Heart left ventricle (tissue), 16 donors: Measurements from ENCODE around the gene NIPBL. TPM values are rescaled to one million over a fixed set of nuclear protein-coding genes. Genes with fewer than 3 reads are reported as not detected.

Experiments used
- ATAC-seq, 4 donors: fragments of 200-7000 bp; cut with Tn5 transposase; one replicate each; pipeline ENCODE4 v1.9.1; 2020 to 2022; ENCODE audit warnings: moderate library complexity in 4 of 4, mild to moderate bottlenecking in 3 of 4, moderate number of reproducible peaks in 1 of 4
- DNase-seq, 5 donors: peaks; one replicate each; pipeline ENCODE4 v3.0.0-alpha.2; 2020
- H3K27ac ChIP-seq, 12 donors: fragments of 200-600 bp; sonication (generic) in 4 of 12; one replicate each; pipeline versions ENCODE4 v1.5.0 to v1.8.0; 2016 to 2022; ENCODE audit warnings: mild to moderate bottlenecking in 2 of 12
- H3K27me3 ChIP-seq, 9 donors: fragments of 200-600 bp; sonication (generic) in 2 of 9; one replicate each; pipeline versions ENCODE4 v1.5.1 to v1.8.0; 2016 to 2022; ENCODE audit warnings: mild to moderate bottlenecking in 3 of 9
- H3K36me3 ChIP-seq, 9 donors: fragments of 200-600 bp; sonication (generic) in 2 of 9; one replicate each; pipeline versions ENCODE4 v1.5.0 to v1.8.0; 2018 to 2022; ENCODE audit warnings: mild to moderate bottlenecking in 2 of 9
- H3K4me1 ChIP-seq, 12 donors: fragments of 200-600 bp; sonication (generic) in 4 of 12; one replicate each; pipeline versions ENCODE4 v1.5.0 to v1.8.0; 2016 to 2022; ENCODE audit warnings: mild to moderate bottlenecking in 3 of 12
- H3K4me3 ChIP-seq, 12 donors: fragments of 200-600 bp; sonication (generic) in 4 of 12; one replicate each; pipeline versions ENCODE4 v1.5.0 to v1.8.0; 2017 to 2022; ENCODE audit warnings: mild to moderate bottlenecking in 9 of 12, moderate library complexity in 4 of 12
- H3K9me3 ChIP-seq, 12 donors: fragments of 200-600 bp; sonication (generic) in 4 of 12; one replicate each; pipeline versions ENCODE4 v1.5.0 to v1.8.0; 2016 to 2022; ENCODE audit warnings: mild to moderate bottlenecking in 1 of 12
- CTCF ChIP-seq, 12 donors: fragments of 200-600 bp; sonication (generic) in 4 of 12; IDR thresholded peaks; one replicate each; pipeline versions ENCODE4 v1.5.0 to v1.8.0; 2018 to 2022; ENCODE audit warnings: antibody characterized with exemption in 12 of 12, mild to moderate bottlenecking in 5 of 12
- POLR2A ChIP-seq, 2 donors: fragments of 450-650 bp; IDR thresholded peaks; one replicate each; pipeline ENCODE4 v1.6.1; 2017; ENCODE audit warnings: antibody characterized with exemption in 2 of 2, mild to moderate bottlenecking in 2 of 2, moderate library complexity in 2 of 2
- WGBS, 4 donors: extraction: QIAGEN DNeasy Blood & Tissue Kit in 2 of 4; methylation state at CpG; one replicate each; pipeline versions ENCODE4 v1.1.5 to v1.1.7; 2013 to 2018; 5-methylcytosine and 5-hydroxymethylcytosine counted together
- intact Hi-C, 10 donors: fragments of 100-400 bp; cut with DNase I; formaldehyde crosslinking; loops; one replicate each; pipeline versions ENCODE4 v1.11.1 to v1.14.2; 2022
- polyA plus RNA-seq, 2 donors: library from polyadenylated mRNA; stranded (reverse); fragments of 200-250 nt; gene quantifications; one replicate each; pipeline ENCODE4 v1.2.3, GENCODE V29; 2013
- total RNA-seq, 9 donors: library from RNA; depleted of rRNA in 2 of 9; stranded (reverse); fragments of >200 nt in 2 of 9; fragmentation: NEBNext Ultra II Directional in 3 of 9; extraction: Animal tissue kit (Norgen Biotek cat#: 25700) in 3 of 9; gene quantifications; one replicate each; pipeline versions ENCODE4 v1.1.0 to v1.2.4, GENCODE V29; 2016 to 2023
- donor health status: ischemic (EF 13 %, LVEDD 7.1; RV severe dilation, severe dysfunction).
- donor health status: healthy with polysubstance abuse.
- donor health status: DM: no; HTN: yes; CAD: no.
- donor health status: DM: no; HTN: no; CAD: no.
- donor health status: ischemic (EF 25% LVEDD 6.9; RV normal size, moderate dysfunction).
- donor health status: ischemic (EF 25% LVEDD 5.7; RV mildly dilated, moderate dysfunction).
- donor health status: healthy.
- donor health status: DM: yes; HTN: yes; CAD: no.
- donor health status: ischemic (EF 35%, LVEDD 5.7; RV mildly dilated, moderate dysfunction).
- donor health status: nonischemic (EF 11% LVEDD 7.7; RV severe dilation, severe dysfunction).
- donor health status: DM: yes; HTN: yes; CAD: no.
- donor health status: PGD.
- donor health status: ischemic (EF 29% LVEDD 5.4; RV normal size, mild dysfunction).
- donor health status: nonischemic (EF 23%, LVEDD 6.1; RV moderate dilation, normal function).

Gene NIPBL
- total and polyA plus RNA-seq, 11 donors = 13.2 to 57.3 (median 38.2) TPM

GRCh38 chr5:36948650-36949049 is 72.1 kb downstream of the NIPBL start:
- Histone ChIP-seq H3K9me3 (no peaks in the 10 kb centered on the region), H3K27me3 (no peaks in the 10 kb centered on the region), H3K4me3 (no peak overlapping the region), H3K4me1 (peaks cover 3 to 84% (median 48%) of the 10 kb centered on the region in 12 donors), H3K36me3 (no peaks in the 10 kb centered on the region), H3K27ac (no peak overlapping the region)
- intact Hi-C loops = loop anchor here in 2 of 10 donors (10.0 kb wide), 1 partner anchor 74 kb away; the partner anchor contains the start of gene NIPBL (in 2 of the 2)
- ATAC-seq (no peak), DNase-seq (no peak)
- WGBS, 4 donors = 86 to 93% (median 91%) methylated on average over 1 of the region's 1 CpG
- no peak for TF ChIP-seq CTCF (IDR thresholded peaks at IDR 0.05)
- no peak for TF ChIP-seq POLR2A (IDR thresholded peaks at IDR 0.05)

GRCh38 chr5:36949593-36949992 is 73.0 kb downstream of the NIPBL start:
- Histone ChIP-seq H3K4me3 (no peak overlapping the region), H3K4me1 (peaks cover 3 to 81% (median 47%) of the 10 kb centered on the region in 12 donors), H3K9me3 (no peaks in the 10 kb centered on the region), H3K27ac (no peak overlapping the region), H3K27me3 (no peaks in the 10 kb centered on the region), H3K36me3 (no peaks in the 10 kb centered on the region)
- 83 to 92% (median 84%) methylated on average over 1 of the region's 1 CpG for WGBS, 4 donors
- intact Hi-C loops = loop anchor here in 2 of 10 donors (10.0 kb wide), 1 partner anchor 75 kb away; the partner anchor contains the start of gene NIPBL (in 2 of the 2)
- ATAC-seq (no peak), DNase-seq (no peak)
- TF ChIP-seq POLR2A (IDR thresholded peaks at IDR 0.05) (no peak), CTCF (IDR thresholded peaks at IDR 0.05) (no peak)

GRCh38 chr5:36950586-36951457 is 74.3 kb downstream of the NIPBL start:
- TF ChIP-seq CTCF (IDR thresholded peaks at IDR 0.05) (no peak), POLR2A (IDR thresholded peaks at IDR 0.05) (no peak)
- intact Hi-C loops = no loop called here
- H3K36me3 ChIP-seq = peaks cover 0 to 11% (median 3%) of the 10 kb centered on the region in 9 donors
- H3K27ac ChIP-seq = no peak overlapping the region
- no peaks in the 10 kb centered on the region for H3K9me3 ChIP-seq
- WGBS, 4 donors = 70 to 77% (median 71%) methylated on average over 5 of the region's 5 CpGs
- peaks cover 3 to 68% (median 38%) of the 10 kb centered on the region in 12 donors for H3K4me1 ChIP-seq
- no peaks in the 10 kb centered on the region for H3K27me3 ChIP-seq
- ATAC-seq (no peak), DNase-seq (no peak)
- H3K4me3 ChIP-seq = no peak overlapping the region

- peaks cover 3 to 49% (median 26%) of the 10 kb centered on the region in 12 donors for H3K4me1 ChIP-seq
- no peak overlapping the region for H3K27ac ChIP-seq
- H3K27me3 ChIP-seq = no peaks in the 10 kb centered on the region
- intact Hi-C loops = no loop called here
- ATAC-seq (no peak), DNase-seq (no peak)
- peaks cover 0 to 31% (median 21%) of the 10 kb centered on the region in 9 donors for H3K36me3 ChIP-seq
- no peaks in the 10 kb centered on the region for H3K9me3 ChIP-seq
- WGBS, 4 donors = 81 to 93% (median 90%) methylated on average over 2 of the region's 2 CpGs
- TF ChIP-seq POLR2A (IDR thresholded peaks at IDR 0.05) = no peak
- no peak for TF ChIP-seq CTCF (IDR thresholded peaks at IDR 0.05)
- no peak overlapping the region for H3K4me3 ChIP-seq
Measured at GRCh38 chr5:36953043-36953442, 76.5 kb downstream of the NIPBL start.
